Activated CD4-positive, alpha-beta T cell treated with anti-CD3 and anti-CD28 coated beads, Interleukin-2, amount 50 U/mL, for 48 hours (primary cell): ENCODE results near the gene BID.
"Not testable (repeated sequence)": the region's sequence is repeated elsewhere in the genome, so short reads cannot be mapped to it uniquely, and the experiment has no call there.

Experiments used
- DNase-seq, 2 experiments: peaks; one replicate each; pipeline ENCODE4 v3.0.0-alpha.2; 2020

BID gene

DNA sequence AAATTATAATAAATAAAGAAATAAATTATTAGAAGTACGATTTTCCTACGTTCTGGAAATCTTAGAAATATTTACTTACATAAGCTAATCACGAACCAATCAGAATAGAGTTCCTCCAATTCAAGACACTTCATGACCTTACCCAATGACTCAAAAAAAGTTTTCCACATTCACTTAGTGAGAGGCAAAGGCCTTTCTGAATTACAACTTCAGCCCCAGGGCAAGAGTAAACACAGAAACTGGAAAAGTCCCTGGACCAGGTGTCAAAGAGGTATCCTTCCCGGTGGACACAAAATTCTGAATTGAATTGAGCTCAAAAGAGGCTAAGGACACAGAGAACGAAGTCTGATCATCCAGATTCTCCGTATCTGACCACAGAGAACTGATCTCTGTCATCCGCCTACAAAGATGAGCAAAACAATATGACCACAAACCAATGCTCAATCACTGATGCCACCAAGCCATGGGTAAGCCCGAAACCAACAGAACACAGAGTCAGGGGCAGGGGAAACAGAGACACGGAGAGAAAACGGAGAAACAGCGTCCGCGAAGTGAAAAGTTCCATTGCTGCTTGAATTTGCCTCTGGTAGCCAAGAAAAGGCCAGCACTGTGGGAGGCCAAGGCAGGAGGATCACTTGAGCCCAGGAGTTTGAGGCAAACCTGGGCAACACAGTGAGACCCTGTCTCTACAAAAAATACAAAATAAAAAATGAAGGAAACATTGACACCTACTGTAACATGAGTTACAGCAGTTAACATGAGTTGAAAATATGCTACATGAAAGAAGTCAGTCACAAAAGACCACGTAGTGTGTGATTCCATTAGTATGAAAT, 6.8 kb downstream of the BID start:
- DNase-seq: peak; percentile 57 to 75

DNA sequence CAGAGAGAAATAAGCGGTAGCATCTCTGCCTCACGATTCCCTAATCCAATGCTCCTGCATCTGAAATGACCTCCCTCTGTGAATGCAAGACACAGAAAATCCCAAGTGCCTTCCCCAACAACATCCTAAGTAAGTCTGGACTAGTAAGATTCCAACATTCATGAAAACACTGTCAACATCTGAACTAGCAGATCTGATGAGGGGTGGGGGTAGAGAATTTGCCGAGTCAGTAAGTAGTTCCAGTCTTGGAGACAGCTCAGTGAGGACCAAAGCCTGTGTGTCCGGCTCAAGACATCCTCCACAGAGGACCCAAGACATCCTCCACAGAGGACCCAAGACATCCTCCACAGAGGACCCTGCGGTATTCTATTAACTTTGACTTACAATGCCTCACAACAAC, 9.4 kb downstream of the BID start:
- DNase-seq: not testable (repeated sequence)

GRCh38 chr22:17764036-17764435, 10.2 kb downstream of the BID start:
- no peak for DNase-seq

DNA sequence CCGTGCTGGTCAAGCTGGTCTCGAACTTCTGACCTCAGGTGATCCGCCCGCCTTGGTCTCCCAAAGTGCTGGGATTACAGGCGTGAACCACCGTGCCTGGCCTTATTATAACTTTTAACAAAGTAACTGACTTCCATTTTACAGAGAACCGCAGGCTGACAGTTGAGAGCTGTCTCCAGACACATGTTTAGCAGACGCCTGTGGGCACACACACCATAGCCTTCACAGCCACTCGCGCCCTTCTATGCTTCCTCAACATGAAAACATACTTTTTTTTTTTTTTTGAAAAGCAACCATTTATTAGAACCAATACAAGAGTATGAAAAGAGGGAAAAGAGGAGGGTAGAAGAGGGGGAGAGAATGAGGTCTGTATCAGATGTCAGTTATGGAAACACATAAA, 10.8 kb downstream of the BID start:
- DNase-seq: not testable (repeated sequence)

GRCh38 chr22:17761138-17761488, 13.2 kb downstream of the BID start:
- DNase-seq: no peak

GRCh38 chr22:17754233-17754925, 19.9 kb downstream of the BID start:
- peak in 1 of 2 experiments; percentile 50 for DNase-seq

DNA sequence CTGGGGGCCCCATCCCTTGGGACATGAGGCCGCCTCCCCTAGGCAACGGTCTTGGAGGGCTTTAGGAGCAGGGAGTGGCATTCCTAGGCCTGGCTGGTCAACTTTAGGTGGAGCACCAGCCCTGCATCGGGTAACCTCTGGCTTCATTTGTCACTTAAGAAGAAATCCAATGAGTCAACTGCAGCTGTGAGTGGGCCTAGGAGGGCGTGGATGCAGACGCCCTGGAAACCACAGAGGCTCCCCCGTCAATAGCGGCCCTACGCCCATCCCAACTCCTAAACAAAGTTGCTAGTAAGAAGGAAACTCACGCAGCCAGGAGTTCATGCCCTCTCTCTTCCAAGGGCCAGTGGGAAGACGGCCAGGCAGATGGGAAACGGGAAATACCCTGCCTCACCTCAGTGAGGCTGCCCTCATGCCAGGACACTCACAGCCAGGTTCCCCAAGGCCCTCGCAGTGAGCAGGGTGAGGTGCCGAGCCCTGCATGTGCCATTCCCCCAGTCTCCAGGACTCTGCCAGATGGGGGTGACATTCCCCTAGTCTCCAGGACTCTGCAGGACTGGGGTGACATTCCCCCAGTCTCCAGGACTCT, 20.8 kb downstream of the BID start:
- no peak for DNase-seq

DNA sequence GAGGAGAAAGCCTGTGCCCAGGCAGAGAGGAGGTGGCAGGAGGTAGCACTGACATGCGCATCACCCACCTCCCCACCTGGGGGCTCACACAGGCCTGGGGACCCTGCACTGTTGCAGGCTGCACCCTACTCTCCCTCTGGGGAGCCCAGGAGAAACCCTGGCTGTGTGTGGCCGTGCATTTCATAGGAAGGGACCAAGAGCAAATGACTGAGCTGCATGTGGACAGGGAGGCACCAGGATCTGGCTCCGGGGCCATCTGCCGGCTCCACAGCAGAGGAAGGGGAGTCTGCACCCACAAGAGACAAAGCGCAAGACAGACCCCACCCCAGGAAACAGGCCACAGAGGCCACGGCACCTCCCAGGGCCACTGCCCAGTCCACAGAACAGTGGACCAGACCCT, 22.7 kb downstream of the BID start:
- DNase-seq: no peak

DNA sequence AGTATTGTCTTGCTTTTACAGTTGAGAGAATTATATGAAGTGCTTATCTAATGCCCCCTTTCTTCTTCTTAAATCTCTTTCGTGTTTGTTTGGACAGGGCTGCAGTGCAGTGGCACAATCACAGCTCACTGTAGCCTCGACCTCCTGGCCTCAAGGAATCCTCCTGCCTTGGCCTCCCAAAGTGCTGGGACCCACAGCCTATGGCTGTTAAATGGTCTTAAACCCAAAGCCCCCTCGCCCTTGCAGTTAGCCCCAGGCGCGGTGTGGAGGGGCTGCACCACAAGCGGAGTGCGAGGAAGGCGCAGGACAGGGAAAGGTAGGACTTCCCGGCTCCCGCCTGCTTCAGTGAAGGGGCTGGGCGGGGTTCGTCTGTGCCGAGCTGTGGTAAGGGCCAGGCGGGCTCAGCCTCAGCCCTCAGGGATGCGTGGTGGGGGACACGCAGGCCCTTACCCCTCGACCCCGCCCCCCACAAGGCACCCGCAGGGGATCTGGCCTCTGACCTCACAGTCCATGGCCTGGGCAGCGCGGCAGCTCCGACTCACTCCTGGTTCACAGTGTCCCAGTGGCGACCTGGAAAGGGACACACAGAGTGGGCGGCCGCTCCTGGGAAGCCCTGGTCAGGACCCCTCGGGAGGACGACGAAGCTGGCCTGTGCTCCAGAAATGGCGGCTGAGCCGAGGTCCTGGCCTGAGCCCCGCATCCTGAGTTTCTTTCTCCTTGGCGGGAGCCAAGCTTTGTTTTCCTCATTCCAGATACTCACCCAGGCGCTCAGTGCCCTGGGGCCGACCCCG, 24.5 kb downstream of the BID start:
- DNase-seq: no peak

DNA sequence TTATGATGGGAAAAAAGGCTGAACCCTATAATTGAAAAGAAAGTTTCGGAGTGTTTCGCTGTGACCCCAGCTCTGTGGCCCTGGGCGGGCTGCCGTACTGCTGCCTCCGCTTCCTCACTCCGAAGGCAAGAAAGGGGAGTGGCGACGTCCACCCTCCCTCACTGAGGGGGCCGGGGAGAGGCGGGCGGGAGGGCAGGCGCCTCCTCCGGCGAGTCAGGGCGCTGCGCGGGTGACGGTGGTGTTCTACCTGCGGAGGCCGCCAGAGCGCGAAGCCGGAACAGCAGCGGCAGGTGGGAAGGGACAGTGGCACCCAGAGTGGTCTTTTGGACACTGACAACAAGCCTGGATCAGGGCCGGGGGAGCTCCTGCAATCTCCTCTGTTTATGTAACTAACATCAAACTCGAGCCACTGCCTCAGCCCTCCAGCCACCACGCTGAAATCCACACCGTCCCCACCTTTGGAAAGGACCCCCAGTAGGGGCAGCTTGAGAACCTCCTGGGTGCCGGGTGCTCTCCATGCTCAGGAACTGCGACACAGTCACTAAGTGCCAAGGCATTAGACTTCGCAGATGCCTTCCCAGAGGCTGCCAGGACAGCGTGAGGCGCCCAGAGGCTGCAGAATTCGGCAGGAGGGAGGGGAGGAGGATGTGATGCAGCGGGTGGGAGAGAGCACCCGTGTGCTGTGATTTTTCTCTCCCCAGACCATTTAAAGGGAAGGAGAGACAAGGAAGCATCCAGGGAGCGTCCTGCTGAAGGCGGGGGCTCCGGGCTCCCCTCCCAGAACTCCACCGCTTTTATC, 25.5 kb downstream of the BID start:
- no peak for DNase-seq

DNA sequence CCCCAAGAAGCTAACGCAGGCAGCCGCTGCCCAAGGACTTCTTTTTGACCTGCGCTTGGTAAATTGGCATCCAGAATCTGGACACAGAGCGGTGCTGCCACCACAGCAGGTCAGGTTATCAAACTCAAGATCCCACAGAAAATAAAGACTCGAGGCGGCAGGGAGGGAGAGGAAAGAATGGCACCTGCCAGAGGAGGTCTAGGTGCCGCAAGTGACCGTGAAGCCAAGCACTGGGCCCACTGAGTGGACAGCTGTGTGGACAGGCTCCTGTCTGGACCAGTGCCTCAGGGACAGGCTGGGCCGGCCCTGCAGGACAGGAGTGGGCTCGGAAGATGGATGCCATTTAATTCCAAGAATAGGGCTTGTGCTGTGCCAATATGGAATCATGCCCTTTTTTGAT, 27.4 kb downstream of the BID start:
- DNase-seq: no peak

DNA sequence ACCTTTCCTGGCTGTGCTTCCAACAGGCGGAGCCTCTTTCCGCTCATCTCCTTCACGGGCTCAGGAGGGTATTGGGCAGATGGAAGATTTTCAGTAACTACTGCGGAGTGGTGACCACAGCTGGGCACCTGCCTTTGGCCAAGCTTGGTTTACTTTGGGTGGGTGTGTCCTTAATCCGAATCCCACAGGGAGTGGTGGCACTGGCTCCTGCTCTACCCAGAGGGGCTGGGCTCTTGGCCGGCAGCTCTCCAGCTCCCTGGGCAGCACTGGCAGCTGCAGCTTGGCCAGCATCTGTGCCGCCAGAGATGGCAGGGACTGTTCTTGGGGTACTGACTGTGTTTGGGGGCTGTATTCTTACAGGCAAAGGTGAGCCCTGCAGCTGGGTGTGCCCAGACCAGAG, 29.8 kb downstream of the BID start:
- no peak for DNase-seq

DNA sequence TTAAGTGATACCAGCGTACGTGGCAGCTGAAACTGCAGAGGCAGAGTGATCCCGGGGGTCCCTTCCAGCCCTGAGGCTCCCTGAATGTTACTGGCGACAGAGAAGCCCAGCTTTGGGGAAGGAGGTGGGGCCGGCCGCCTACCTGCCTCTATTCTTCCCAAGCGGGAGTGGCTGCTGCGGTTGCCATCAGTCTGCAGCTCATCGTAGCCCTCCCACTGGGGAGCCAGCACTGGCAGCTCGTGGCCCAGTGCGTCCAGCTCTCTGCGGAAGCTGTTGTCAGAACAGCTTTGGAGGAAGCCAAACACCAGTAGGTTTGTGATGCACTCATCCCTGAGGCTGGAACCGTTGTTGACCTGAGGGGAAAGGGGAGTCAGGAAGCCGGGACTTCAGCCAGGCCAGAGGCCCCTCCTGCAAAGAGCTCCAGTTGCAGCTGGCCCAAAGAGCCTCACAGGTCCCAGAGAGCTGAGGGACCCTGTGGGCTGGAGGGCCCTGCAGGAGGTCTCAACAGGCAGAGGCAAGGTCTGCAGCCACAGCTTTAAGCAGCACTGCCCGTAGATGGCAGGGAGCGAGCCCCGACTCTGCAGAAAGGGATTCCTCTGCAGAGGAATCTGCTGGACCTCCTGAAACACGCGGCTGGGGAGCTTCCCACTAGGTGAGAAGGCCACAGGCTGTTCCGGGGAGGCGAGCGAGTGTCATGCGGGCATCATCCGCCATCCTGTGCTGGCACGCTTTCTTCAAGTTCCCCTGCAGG, 30.4 kb downstream of the BID start:
- no peak for DNase-seq

DNA sequence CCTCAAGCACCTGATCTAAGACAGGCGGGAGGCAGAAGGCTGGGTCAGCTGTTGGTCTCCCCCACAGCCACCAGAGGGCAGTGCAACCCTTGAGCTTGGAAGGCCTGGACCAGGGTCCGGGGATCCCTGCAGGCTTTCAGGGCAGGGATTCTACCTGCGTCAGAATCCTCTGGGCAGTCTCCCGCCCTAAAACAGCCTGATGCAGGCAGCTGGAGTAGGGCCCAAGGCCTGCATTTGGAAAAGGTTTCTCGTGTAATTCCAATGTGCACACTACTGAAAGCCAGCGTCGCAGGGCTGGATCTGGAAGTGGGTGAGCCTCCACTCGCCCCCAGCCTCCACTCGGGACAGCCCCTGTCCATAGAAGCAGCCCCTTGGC, 31.8 kb downstream of the BID start:
- DNase-seq: peak; percentile 75 to 83

DNA sequence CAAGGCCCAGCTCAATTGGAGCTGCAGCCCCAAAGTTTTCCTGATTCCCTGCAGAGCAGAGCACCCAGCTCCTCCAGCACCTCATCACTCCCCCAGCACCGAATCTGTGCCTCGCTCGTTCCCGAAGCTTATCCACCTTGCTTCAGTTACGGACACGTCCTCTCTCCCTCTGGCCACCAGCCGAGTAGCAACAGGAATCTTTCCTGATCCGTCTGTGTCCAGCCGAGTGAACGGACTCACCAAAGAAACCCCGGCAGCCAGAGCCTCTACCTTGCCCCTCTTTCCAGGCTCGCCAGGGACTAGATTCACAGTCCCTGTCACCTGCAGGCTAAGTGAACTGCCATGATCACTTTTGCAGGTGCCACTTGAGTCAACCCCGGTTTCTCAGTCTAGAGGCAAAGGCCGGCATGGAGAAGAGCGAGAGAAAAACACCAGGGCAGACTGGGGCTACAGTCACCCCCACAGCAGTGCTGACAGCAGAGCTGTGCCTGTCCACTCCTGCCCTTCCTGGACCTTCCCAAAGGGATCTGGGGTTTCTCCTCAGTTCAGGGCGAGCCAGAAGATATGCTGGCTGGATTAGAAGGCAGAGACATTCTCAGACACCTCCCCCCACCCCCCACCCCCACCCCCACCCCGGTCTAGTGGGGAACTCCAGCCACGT, 32.3 kb downstream of the BID start:
- no peak for DNase-seq

DNA sequence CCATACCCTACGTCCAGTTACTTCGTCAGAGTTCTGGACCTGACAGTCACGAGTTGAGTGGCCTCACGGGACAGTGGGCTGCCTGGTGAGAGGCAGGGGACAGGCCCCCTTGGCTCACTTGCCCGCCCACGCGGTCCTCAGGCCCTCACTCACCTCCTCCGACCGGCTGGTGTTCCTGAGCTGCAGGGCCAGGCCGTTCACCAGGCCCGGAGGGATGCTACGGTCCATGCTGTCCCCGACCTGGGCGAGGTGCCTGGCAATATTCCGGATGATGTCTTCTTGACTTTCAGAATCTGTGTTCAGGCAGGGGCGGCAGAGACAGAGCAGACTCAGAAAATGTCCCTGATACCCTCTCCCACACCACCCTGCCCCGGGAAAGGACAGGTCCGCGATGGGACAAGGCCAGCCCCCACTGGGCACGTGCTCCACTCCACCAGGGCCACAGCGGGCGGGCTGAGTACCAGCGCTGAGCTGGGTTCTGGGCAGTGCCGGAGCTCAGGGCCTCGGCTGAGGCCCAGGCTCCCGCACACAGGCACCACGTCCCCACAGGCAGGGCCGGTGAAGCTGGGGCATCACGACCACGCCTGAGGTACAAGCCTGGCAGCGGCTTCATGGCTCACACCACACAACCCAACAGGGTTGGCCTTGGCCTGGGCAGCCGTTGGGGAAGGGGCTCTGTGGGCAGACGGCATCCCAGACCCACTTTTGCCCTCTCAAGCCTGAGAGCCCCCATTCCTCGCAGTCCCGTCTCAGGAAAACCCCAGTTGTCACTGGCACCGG, 34.9 kb downstream of the BID start:
- DNase-seq: no peak

- no peak for DNase-seq
Observed at GRCh38 chr22:17738386-17739128, 35.7 kb downstream of the BID start.

GRCh38 chr22:17734187-17734586, 40.1 kb downstream of the BID start:
- peak; percentile 13 to 45 for DNase-seq

DNA sequence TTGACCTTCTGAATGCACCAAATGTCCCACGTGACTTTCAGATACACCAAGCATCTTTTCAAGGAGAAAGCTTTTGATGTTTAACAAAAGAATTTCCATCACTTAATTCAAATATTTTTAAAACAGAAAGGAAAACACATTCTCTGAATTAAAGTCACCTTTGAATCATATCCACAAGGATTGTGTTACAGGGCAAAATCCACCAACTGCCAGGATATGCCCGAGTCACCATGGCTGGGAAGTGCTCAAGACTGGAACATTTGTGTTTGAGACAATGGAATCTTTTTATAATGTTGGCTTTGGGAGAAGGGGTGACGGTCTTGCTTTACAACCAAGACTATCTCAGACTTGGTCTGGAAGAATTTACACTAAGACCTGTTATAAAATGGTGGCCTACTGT, 40.8 kb downstream of the BID start:
- no peak for DNase-seq
